Loucy (cell line): Measurements from ENCODE around the gene CORO2A.

ENCODE experiments used
- H2AFZ ChIP-seq: fragments of 200-600 bp; sonication (generic); 2 replicates; pipeline ENCODE4 v1.6.0; 2016; ENCODE audit warnings: antibody characterized with exemption, mild to moderate bottlenecking, low read length, moderate library complexity
- H3F3A ChIP-seq: fragments of 200-600 bp; 2 replicates; pipeline ENCODE4 v1.6.0; 2016; ENCODE audit warnings: antibody characterized with exemption, low read depth, mild to moderate bottlenecking
- H3K27me3 ChIP-seq: fragments of 200-600 bp; sonication (generic); 2 replicates; pipeline ENCODE4 v1.6.1; 2014; ENCODE audit warnings: low read length, mild to moderate bottlenecking; ENCODE audit not compliant: insufficient read depth, poor library complexity, severe bottlenecking
- H3K36me3 ChIP-seq: fragments of 200-600 bp; sonication (generic); 2 replicates; pipeline ENCODE4 v1.6.1; 2016; ENCODE audit warnings: low read length; ENCODE audit not compliant: insufficient read depth
- H3K4me1 ChIP-seq: fragments of 200-600 bp; sonication (generic); 2 replicates; pipeline ENCODE4 v1.5.1; 2014; ENCODE audit warnings: low read length, mild to moderate bottlenecking; ENCODE audit not compliant: insufficient read depth, poor library complexity, severe bottlenecking
- H3K4me2 ChIP-seq: fragments of 200-600 bp; sonication (generic); 2 replicates; pipeline ENCODE4 v1.6.0; 2014; ENCODE audit warnings: antibody characterized with exemption, low read length, low read depth, mild to moderate bottlenecking; ENCODE audit not compliant: poor library complexity, severe bottlenecking
- H3K4me3 ChIP-seq: fragments of 200-600 bp; sonication (generic); 2 replicates; pipeline ENCODE4 v1.5.1; 2014; ENCODE audit warnings: low read length, mild to moderate bottlenecking, mixed read lengths; ENCODE audit not compliant: poor library complexity, severe bottlenecking
- H3K79me2 ChIP-seq: fragments of 200-600 bp; sonication (generic); 2 replicates; pipeline ENCODE4 v1.6.1; 2014; ENCODE audit warnings: low read length; ENCODE audit not compliant: insufficient read depth
- H3K9ac ChIP-seq: fragments of 200-600 bp; sonication (generic); 2 replicates; pipeline ENCODE4 v1.6.0; 2014; ENCODE audit warnings: mild to moderate bottlenecking, low read depth, low read length, moderate library complexity; ENCODE audit not compliant: poor library complexity, severe bottlenecking
- H3K9me2 ChIP-seq: fragments of 200-600 bp; sonication (generic); replicated peaks from 2 replicates; pipeline ENCODE4 v1.6.1; 2016; ENCODE audit warnings: low read depth, low read length, mixed read lengths
- H3K9me3 ChIP-seq: fragments of 200-600 bp; sonication (generic); 2 replicates; pipeline ENCODE4 v1.6.1; 2014; ENCODE audit warnings: mild to moderate bottlenecking, antibody characterized with exemption, low read length, low read depth; ENCODE audit not compliant: insufficient read depth
- H4K20me1 ChIP-seq: fragments of 200-600 bp; sonication (generic); 2 replicates; pipeline ENCODE4 v1.6.0; 2014; ENCODE audit warnings: antibody characterized with exemption, low read length, mild to moderate bottlenecking; ENCODE audit not compliant: insufficient read depth, poor library complexity, severe bottlenecking
- CTCF ChIP-seq: fragments of 200-600 bp; sonication (generic); conservative IDR thresholded peaks from 2 replicates; pipeline ENCODE4 v1.5.1; 2014; ENCODE audit warnings: mild to moderate bottlenecking, antibody characterized with exemption, low read length
- EZH2phosphoT487 ChIP-seq: fragments of 200-600 bp; IDR thresholded peaks from 2 replicates; pipeline ENCODE4 v1.6.1; 2018; ENCODE audit warnings: antibody characterized with exemption, mild to moderate bottlenecking, moderate library complexity, borderline replicate concordance

Gene CORO2A

GRCh38 chr9:98085058-98085457 is 107.4 kb downstream of the CORO2A start:
- Histone ChIP-seq H3K79me2 (no peaks in the 10 kb centered on the region), H3K9ac (no peak overlapping the region), H3K9me3 (no peaks in the 10 kb centered on the region), H2AFZ (no peak overlapping the region), H3K4me2 (no peak overlapping the region), H3F3A (no peaks in the 10 kb centered on the region), H3K4me1 (no peaks in the 10 kb centered on the region), H3K36me3 (peaks cover 55% of the 10 kb centered on the region), H3K4me3 (no peak overlapping the region), H3K9me2 (no peaks in the 10 kb centered on the region), H3K27me3 (no peaks in the 10 kb centered on the region), H4K20me1 (no peaks in the 10 kb centered on the region)
- TF ChIP-seq EZH2phosphoT487 (no peak), CTCF (no peak)

- Histone ChIP-seq H3K9me3 (no peaks in the 10 kb centered on the region), H3F3A (no peaks in the 10 kb centered on the region), H3K79me2 (no peaks in the 10 kb centered on the region), H3K9me2 (no peaks in the 10 kb centered on the region), H3K4me2 (no peak overlapping the region), H4K20me1 (no peaks in the 10 kb centered on the region), H3K4me1 (no peaks in the 10 kb centered on the region), H3K4me3 (no peak overlapping the region), H2AFZ (no peak overlapping the region), H3K9ac (no peak overlapping the region), H3K36me3 (peaks cover 55% of the 10 kb centered on the region), H3K27me3 (no peaks in the 10 kb centered on the region)
- no peak for TF ChIP-seq CTCF
- TF ChIP-seq EZH2phosphoT487, result no peak
Observed at GRCh38 chr9:98084396-98084795, 108.0 kb downstream of the CORO2A start.

GRCh38 chr9:98083566-98084183 is 108.8 kb downstream of the CORO2A start:
- Histone ChIP-seq H4K20me1 (no peaks in the 10 kb centered on the region), H3K36me3 (peaks cover 55% of the 10 kb centered on the region)

More at GRCh38 chr9:98083566-98084183, 108.8 kb downstream of the CORO2A start:
- Histone ChIP-seq H3K9me3 (no peaks in the 10 kb centered on the region), H3K4me2 (no peak overlapping the region), H3K4me1 (no peaks in the 10 kb centered on the region), H3K9ac (no peak overlapping the region), H2AFZ (no peak overlapping the region), H3K9me2 (no peaks in the 10 kb centered on the region), H3K79me2 (no peaks in the 10 kb centered on the region), H3K4me3 (no peak overlapping the region), H3K27me3 (no peaks in the 10 kb centered on the region), H3F3A (no peaks in the 10 kb centered on the region)
- TF ChIP-seq CTCF (no peak), EZH2phosphoT487 (no peak)
